ENCODE measurements around the gene BTBD17. TPM values are rescaled to one million over a fixed set of nuclear protein-coding genes. Genes with fewer than 3 reads are reported as not detected.

BTBD17 gene
- total RNA-seq, 4 donors from 2014 or later, result not detected

- DNase-seq, result peak; percentile 12 to 35
These were observed 35.8 kb downstream of the BTBD17 start, which contains the start of gene KIF19 for GRCh38 chr17:74325743-74326379. KIF19 (plus strand) TSS chr17:74326226; CDS start chr17:74326350, 124 bp downstream.

GRCh38 chr17:74325376-74325742 lies 36.3 kb downstream of the BTBD17 start:
- peak overlapping the region; percentile 0 to 66 (median 42) for H3K27ac ChIP-seq
- no peaks in the 10 kb centered on the region for H3K27me3 ChIP-seq
- H3K4me1 ChIP-seq, result peaks cover 10 to 14% of the 10 kb centered on the region in 2 donors
- no peaks in the 10 kb centered on the region for H3K36me3 ChIP-seq
- in situ Hi-C loops (cut with MboI; ENCODE audit: low sequenced_read_pairs in 4 of 4), result no loop called here
- intact Hi-C loops (cut with DNase I; ENCODE audit: low total_unique reads), result no loop called here
- DNase-seq (peak in 1 of 2 donors; percentile 27), ATAC-seq (peak; percentile 67 to 70)
- peak overlapping the region; percentile 51 to 69 (median 58) for H3K4me3 ChIP-seq
- TF ChIP-seq POLR2A (IDR thresholded peaks at IDR 0.05) (no peak), CTCF (IDR thresholded peaks at IDR 0.05 in 4 of 5, conservative IDR thresholded peaks at IDR 0.05 in 1 of 5) (no peak)
- H3K9me3 ChIP-seq, result no peaks in the 10 kb centered on the region

More at GRCh38 chr17:74325743-74326379, 35.8 kb downstream of the BTBD17 start, which contains the start of gene KIF19:
- peak within 1 kb of the TSS; percentile 51 to 69 (median 58) for H3K4me3 ChIP-seq
- no peaks in the 10 kb centered on the region for H3K9me3 ChIP-seq
- no peaks in the 10 kb centered on the region for H3K27me3 ChIP-seq
- peak; percentile 71 to 74 for ATAC-seq
- no peaks in the 10 kb centered on the region for H3K36me3 ChIP-seq
- H3K4me1 ChIP-seq, result peaks cover 10 to 14% of the 10 kb centered on the region in 2 donors
- intact Hi-C loops (cut with DNase I; ENCODE audit: low total_unique reads), result no loop called here
- in situ Hi-C loops (cut with MboI; ENCODE audit: low sequenced_read_pairs in 4 of 4), result no loop called here
- TF ChIP-seq POLR2A (IDR thresholded peaks at IDR 0.05) (no peak), CTCF (IDR thresholded peaks at IDR 0.05 in 4 of 5, conservative IDR thresholded peaks at IDR 0.05 in 1 of 5) (no peak)
- peak within 1 kb of the TSS; percentile 0 to 66 (median 42) for H3K27ac ChIP-seq

GRCh38 chr17:74324521-74324920 lies 37.1 kb downstream of the BTBD17 start:
- no peak for TF ChIP-seq POLR2A (IDR thresholded peaks at IDR 0.05)
- no peak for TF ChIP-seq CTCF (IDR thresholded peaks at IDR 0.05 in 4 of 5, conservative IDR thresholded peaks at IDR 0.05 in 1 of 5)
- peak overlapping the region in 1 of 4 donors; percentile 66 for H3K27ac ChIP-seq
- H3K36me3 ChIP-seq, result no peaks in the 10 kb centered on the region
- H3K4me3 ChIP-seq, result no peak overlapping the region
- H3K4me1 ChIP-seq, result peaks cover 10 to 14% of the 10 kb centered on the region in 2 donors
- H3K27me3 ChIP-seq, result no peaks in the 10 kb centered on the region
- in situ Hi-C loops (cut with MboI; ENCODE audit: low sequenced_read_pairs in 4 of 4) (no loop called here), intact Hi-C loops (cut with DNase I; ENCODE audit: low total_unique reads) (no loop called here)
- ATAC-seq (no peak), DNase-seq (no peak)
- no peaks in the 10 kb centered on the region for H3K9me3 ChIP-seq

- in situ Hi-C loops (cut with MboI; ENCODE audit: low sequenced_read_pairs in 4 of 4), result no loop called here
- no peaks in the 10 kb centered on the region for H3K36me3 ChIP-seq
- H3K4me3 ChIP-seq, result no peak overlapping the region
- no peaks in the 10 kb centered on the region for H3K9me3 ChIP-seq
- intact Hi-C loops (cut with DNase I; ENCODE audit: low total_unique reads), result no loop called here
- no peak for TF ChIP-seq POLR2A (IDR thresholded peaks at IDR 0.05)
- TF ChIP-seq CTCF (IDR thresholded peaks at IDR 0.05 in 4 of 5, conservative IDR thresholded peaks at IDR 0.05 in 1 of 5), result no peak
- DNase-seq (no peak), ATAC-seq (no peak)
- no peaks in the 10 kb centered on the region for H3K27me3 ChIP-seq
- no peak overlapping the region for H3K27ac ChIP-seq
- no peaks in the 10 kb centered on the region for H3K4me1 ChIP-seq
These were observed 43.3 kb downstream of the BTBD17 start for GRCh38 chr17:74318391-74318790.

Measured in gastrocnemius medialis (tissue), 4 donors.